ENCODE measurements around the gene PLSCR4.

- TF ChIP-seq GABPA (IDR thresholded peaks at IDR 0.05; ENCODE audit: borderline replicate concordance, insufficient read depth, low read length) (no peak), PHF8 (conservative IDR thresholded peaks at IDR 0.05; ENCODE audit: low read depth, low read length) (no peak), POLR2A (IDR thresholded peaks at IDR 0.05; ENCODE audit: control extremely low read depth in 1 of 2, low read depth in 2 of 2, low read length in 2 of 2) (no peak), CHD1 (IDR thresholded peaks at IDR 0.05; ENCODE audit: low read depth, low read length) (no peak)
These were observed 73.8 kb downstream of the PLSCR4 start for GRCh38 chr3:146177072-146177471.
